Brain microvascular endothelial cell (primary cell): ENCODE results near the gene LRRC46.

Source experiments
- DNase-seq: peaks from one replicate; pipeline ENCODE4 v3.0.0-alpha.2; 2020
- H3K27ac ChIP-seq: fragments of 250-450 bp; sonication (Bioruptor Pico); 2 replicates; pipeline ENCODE4 v1.5.1; 2020; ENCODE audit warnings: mild to moderate bottlenecking, moderate library complexity
- H3K27me3 ChIP-seq: fragments of 250-450 bp; sonication (Bioruptor Pico); replicated peaks from 2 replicates; pipeline ENCODE4 v1.5.1; 2020; ENCODE audit warnings: mild to moderate bottlenecking
- H3K36me3 ChIP-seq: fragments of 250-450 bp; sonication (Bioruptor Pico); replicated peaks from 2 replicates; pipeline ENCODE4 v1.5.1; 2020; ENCODE audit warnings: mild to moderate bottlenecking
- H3K4me3 ChIP-seq: 2 replicates; pipeline ENCODE4 v1.5.1; 2011; ENCODE audit warnings: low read depth, mild to moderate bottlenecking, control low read depth, low read length, moderate library complexity
- CTCF ChIP-seq: IDR thresholded peaks from 2 replicates; pipeline ENCODE4 v1.5.1; 2011; ENCODE audit warnings: low read depth, mild to moderate bottlenecking, moderate library complexity, low read length, control low read depth, inconsistent platforms; ENCODE audit errors: missing control alignments
- in situ Hi-C: cut with HindIII; loops from 2 replicates; pipeline ENCODE4 v1.10.0; 2017; ENCODE audit warnings: low sequenced_read_pairs, low pct_ligation_motif_present

The LRRC46 gene

GRCh38 chr17:47882247-47882646 is 50.8 kb downstream of the LRRC46 start:
- TF ChIP-seq CTCF, result no peak
- H3K27me3 ChIP-seq, result peaks cover 3% of the 10 kb centered on the region
- H3K27ac ChIP-seq, result no peak overlapping the region
- in situ Hi-C loops, result no loop called here
- DNase-seq, result no peak
- H3K36me3 ChIP-seq, result no peaks in the 10 kb centered on the region
- no peak overlapping the region for H3K4me3 ChIP-seq

DNA sequence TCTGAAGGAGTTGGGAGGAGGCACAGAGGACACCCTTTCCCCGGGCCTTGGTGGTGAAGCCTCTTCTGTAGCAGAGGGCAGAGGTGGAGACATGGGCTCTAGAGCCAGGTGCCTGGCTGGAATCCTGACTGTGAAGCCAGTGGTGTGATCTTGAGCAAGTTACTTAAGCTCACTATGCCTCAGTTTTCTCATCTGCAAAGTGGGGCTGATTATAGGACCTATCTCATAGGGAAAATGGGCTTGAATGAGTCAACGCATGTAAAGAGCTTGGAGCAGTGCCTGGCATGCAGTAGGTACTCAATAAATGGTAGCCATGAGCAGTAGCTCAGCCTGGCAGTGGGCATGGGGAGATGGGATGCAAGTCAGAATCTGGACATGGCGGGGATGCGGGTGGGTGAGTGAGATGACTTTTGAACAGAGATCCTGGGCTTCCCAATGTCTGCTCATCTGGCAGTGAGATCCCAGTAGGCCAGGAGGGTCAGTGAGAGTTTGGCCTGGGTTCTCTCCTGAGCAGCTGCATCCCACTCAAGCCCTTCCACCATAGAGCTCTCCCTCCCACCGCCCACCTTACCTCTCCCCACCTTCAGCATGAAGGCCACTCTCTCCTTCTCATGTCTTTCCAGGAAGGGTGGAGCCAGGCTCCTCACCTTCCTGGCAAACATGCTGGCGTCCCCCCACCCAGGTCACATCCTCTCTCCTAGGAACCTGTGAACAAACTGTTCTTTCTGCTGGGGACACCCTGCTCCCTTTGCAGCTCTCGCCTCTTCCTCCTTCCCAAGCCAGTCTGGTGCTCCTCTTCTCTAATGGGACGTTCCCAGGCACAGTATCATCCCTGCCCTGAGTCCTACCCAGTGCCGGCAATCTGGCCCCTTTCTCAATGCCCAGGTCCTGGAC is 51.5 kb downstream of the LRRC46 start:
- Histone ChIP-seq H3K27me3 (peaks cover 3% of the 10 kb centered on the region), H3K4me3 (no peak overlapping the region), H3K27ac (no peak overlapping the region), H3K36me3 (no peaks in the 10 kb centered on the region)
- in situ Hi-C loops, result no loop called here
- DNase-seq, result no peak
- TF ChIP-seq CTCF, result no peak

- DNase-seq, result no peak
- H3K27me3 ChIP-seq, result peaks cover 3% of the 10 kb centered on the region
Measured at GRCh38 chr17:47883589-47884426, 52.3 kb downstream of the LRRC46 start.

GRCh38 chr17:47884427-47884740 is 52.9 kb downstream of the LRRC46 start:
- H3K36me3 ChIP-seq, result no peaks in the 10 kb centered on the region
- in situ Hi-C loops, result no loop called here
- no peak for DNase-seq
- peaks cover 3% of the 10 kb centered on the region for H3K27me3 ChIP-seq
- H3K27ac ChIP-seq, result no peak overlapping the region
- TF ChIP-seq CTCF, result no peak
- H3K4me3 ChIP-seq, result no peak overlapping the region

More at GRCh38 chr17:47883589-47884426, 52.3 kb downstream of the LRRC46 start:
- Histone ChIP-seq H3K27ac (no peak overlapping the region), H3K4me3 (no peak overlapping the region), H3K36me3 (no peaks in the 10 kb centered on the region)
- no peak for TF ChIP-seq CTCF
- in situ Hi-C loops, result no loop called here

GRCh38 chr17:47884905-47885730 is 53.6 kb downstream of the LRRC46 start:
- Histone ChIP-seq H3K27ac (no peak overlapping the region), H3K4me3 (no peak overlapping the region), H3K36me3 (no peaks in the 10 kb centered on the region), H3K27me3 (peaks cover 3% of the 10 kb centered on the region)
- DNase-seq, result no peak
- TF ChIP-seq CTCF, result no peak
- in situ Hi-C loops, result no loop called here
